GM21529 (cell line): ENCODE measurements around the gene C12orf57.
"Not testable (repeated sequence)": the region's sequence is repeated elsewhere in the genome, so short reads cannot be mapped to it uniquely, and the experiment has no call there.

Source experiments
- ATAC-seq: cut with Tn5 transposase; IDR thresholded peaks from one replicate; pipeline ENCODE4 v1.9.1; 2021; ENCODE audit not compliant: unreplicated experiment

The C12orf57 gene, protein sequence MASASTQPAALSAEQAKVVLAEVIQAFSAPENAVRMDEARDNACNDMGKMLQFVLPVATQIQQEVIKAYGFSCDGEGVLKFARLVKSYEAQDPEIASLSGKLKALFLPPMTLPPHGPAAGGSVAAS

DNA sequence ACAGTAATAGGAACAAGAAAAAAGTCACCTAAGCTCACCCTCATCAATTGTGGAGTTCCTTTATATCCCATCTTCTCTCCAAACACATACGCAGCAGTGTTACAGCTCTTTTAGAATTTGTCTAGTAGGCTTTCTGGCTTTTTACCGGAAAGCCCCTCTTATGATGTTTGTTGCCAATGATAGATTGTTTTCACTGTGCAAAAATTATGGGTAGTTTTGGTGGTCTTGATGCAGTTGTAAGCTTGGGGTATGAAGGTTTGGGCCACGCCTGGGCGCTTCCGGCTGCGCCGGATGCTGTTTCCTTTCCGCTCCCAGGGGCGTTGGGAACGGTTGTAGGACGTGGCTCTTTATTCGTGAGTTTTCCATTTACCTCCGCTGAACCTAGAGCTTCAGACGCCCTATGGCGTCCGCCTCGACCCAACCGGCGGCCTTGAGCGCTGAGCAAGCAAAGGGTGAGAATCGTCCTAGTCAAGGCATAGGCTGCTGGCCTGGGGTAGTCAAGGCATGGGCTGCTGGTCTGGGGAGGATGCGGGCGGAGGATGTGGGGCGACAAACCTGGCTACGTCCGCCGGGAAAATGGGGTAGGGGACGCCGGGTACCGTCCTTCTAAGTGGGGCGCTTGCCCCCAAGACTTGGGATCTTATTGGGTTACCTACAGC lies at the start of gene C12orf57, which contains the start of gene RNU7-1:
Gene C12orf57 (plus strand): TSS at position 301 of the 659 bp plus-strand sequence. CDS start 100 bp downstream, at position 401.
Gene RNU7-1 (plus strand): TSS at position 95 of the 659 bp plus-strand sequence.
- peak; percentile 29 for ATAC-seq

DNA sequence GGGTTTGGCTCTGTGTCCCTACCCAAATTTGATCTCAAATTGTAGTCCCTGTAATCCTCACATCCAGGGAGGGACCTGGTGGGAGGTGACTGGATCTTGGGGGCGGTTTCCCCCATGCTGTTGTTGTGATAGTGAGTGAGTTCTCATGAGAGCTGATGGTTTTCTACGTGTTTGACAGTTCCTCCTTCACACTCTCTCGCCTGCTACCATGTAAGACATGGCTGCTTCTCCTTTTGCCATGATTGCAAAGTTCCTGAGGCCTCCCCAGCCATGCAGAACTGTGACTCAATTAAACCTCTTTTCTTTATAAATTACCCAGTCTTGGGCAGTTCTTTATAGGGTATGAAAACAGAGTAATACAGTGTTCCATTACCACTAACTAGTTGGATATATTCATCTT lies 49.5 kb upstream of the C12orf57 start:
- no peak for ATAC-seq

DNA sequence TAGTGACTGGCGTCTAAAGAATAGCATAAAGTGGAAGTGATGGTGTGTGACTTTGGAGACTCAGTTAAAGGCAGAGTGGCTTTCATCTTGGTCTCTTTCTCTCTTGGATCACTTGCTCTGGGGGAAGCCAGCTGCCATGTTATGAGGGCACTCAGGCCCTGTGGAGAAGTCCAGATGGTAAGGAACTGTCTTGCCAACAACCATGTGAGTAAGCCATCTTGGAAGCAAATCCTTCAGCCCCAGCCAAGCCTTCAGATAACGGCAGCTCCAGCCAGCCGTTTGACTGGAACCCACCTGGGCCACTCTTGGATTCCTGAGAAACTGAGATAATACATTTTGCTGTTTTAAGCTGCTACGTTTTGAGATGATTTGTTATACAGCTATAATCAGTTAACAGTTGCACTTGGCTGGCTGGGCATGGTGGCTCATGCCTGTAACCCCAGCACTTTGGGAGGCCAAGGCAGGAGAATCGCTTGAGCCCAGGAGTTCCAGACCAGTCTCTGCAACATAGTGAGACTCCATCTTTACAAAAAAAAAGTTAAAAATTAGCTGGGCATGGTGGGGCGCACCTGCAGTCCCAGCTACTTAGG lies 46.9 kb upstream of the C12orf57 start:
- ATAC-seq, result no peak

DNA sequence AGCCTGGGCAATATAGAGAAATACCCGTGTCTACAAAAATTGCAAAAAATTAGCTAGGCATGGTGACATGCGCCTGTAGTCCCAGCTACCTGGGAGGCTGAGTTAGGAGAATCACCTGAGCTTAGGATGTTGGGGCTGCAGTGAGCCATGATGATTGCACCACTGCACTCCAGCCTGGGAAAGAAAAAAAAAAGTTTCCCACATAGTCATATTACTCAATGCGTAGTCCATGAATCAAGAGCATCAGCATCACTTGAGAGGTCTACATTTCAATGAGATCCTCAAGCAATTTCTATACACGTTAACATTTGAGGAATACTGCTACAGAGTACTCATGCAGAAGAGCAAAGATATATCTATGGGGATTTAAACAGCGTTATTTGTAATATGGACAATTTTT lies 44.4 kb upstream of the C12orf57 start:
- ATAC-seq, result no peak

DNA sequence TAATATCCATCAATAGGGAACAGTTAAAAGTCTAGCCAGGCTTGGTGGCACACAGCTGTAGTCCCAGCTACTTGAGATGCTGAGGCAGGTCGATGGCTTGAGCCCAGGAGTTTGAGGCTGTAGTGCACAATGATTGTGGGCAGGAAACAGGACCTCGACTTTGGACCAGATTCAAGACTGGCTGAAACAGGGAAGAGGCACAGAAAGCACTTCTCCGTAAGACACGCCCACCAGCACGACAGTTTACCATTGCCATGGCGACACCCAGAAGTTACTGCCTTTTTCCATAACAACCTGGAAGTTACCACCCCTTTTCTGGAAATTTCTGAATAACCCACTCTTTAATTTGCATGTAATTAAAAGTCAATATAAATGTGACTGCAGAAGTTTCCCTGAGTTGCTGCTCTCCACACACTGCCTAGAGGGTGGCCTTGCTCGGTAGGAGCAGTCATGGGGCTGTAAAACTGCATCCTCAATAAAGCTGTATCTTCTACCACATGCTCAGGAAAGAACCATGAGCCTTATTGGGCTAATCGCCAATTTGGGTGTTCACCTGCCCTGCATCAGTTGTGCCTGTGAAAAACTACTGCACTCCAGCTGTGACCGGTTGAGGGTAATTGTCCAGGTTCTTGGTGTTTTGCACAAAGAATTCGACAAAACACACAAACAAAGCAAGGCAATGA lies 43.8 kb upstream of the C12orf57 start:
- no peak for ATAC-seq

DNA sequence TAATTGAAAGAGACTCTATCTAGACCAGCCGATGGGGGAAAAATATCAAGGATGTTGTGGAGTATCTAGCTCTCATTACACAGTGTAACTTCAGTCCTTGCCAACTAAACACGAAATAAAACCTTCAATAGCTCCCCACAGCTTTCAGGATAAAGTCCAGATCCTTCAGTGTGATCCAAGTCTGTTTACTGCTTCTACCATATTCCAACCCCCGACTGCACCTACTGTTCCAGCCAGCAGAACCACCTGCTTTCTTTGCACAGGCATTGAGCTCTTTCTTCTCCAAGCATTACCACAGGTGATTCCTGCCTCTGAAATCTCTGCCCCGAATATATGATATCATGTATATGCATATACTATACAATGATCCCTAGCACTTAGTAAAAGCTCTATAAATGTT lies 41.4 kb upstream of the C12orf57 start:
- no peak for ATAC-seq

DNA sequence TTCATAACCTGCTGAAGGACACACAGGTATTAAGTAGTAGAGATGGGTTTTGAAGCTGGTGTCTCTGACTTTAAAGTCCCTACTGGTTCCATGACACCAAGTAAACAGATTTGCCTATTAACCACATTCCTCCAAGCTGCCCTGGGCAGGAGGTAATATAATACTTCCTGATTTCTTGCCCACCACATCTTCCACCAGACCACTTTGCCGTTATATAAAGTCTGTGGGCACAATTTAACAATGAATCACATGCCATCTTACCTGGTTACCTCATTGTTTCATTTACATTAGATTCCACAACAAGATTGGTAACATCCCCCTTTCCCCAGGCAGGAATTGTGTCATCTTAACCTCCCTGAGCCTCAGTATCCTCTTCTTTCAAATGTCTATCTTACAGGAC lies 40.1 kb upstream of the C12orf57 start:
- ATAC-seq, result no peak

DNA sequence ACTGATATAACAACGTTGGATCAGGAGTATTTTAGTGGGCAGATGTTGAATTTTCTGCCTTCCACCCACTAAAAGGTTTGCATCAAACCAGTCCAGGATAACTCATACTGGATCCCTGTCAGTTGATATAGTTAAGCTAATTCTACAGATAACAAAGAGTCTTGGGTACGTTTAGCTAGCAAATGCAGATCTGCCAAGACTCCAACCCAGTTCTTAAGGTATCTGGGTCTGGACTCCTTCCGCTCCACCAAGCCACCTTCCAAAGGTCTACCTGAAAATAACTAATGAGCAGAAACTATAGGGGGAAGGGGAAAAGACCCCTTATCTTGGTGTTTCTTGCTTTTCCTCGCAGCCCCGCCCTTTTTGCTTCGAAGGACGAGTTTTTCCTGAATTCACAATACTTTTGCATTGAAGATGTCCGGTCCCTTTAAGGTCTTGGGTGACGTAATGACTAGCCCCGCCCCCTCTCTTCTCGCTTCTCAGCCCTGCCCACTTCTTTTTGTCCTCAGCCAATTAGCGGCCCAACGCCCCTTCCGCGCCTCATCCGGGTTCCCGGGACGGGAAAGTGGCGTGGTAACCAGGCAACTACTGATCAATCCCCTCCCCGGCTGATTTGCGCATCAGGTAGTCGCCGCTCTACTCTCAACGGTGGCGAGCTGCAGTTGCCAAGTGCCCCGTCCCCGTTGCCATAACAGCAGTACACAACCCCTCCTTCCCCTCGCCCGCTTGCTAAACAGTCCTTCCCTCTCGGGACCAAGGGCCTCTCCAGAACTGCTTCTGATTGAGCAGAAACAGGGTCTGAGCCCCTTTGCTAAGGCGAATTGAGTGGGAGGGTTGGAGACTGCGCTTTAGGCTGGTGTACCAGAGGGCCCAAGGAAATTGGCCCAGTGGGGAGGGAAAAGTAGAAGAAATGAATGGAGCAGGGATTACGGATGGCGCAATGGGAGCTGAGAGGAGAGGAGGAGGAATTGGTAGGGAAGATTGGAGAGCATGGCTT lies 39.2 kb upstream of the C12orf57 start, which contains the start of gene LRRC23:
Gene LRRC23 (plus strand): TSS at position 543 of the 997 bp plus-strand sequence. CDS start 812 bp downstream, outside the sequence.
- ATAC-seq, result peak; percentile 96

DNA sequence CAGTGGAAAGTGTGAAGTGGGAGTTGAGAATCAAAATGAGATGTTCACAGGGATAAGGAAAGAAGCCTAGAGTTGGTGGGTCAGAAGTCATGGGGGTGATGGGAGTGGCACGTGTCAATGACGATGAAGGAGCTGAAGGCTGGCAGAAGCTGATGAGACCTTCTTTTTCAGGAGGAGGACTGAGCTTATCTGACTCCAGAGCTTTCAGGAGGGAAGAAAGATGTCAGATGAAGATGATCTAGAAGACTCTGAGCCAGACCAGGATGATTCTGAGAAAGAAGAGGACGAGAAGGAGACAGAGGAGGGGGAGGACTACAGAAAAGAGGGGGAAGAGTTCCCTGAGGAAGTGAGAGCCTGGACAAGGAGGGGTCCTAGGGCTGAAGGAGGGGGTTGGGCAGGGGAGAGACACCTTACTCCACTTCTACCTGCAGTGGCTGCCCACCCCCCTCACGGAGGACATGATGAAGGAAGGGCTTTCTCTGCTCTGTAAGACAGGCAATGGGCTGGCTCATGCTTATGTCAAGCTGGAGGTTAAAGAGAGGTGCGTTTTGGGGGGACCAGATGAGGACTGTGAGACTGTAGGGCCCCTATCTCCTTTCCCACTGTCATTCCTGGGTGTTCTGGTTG lies 38.3 kb upstream of the C12orf57 start:
- no peak for ATAC-seq

DNA sequence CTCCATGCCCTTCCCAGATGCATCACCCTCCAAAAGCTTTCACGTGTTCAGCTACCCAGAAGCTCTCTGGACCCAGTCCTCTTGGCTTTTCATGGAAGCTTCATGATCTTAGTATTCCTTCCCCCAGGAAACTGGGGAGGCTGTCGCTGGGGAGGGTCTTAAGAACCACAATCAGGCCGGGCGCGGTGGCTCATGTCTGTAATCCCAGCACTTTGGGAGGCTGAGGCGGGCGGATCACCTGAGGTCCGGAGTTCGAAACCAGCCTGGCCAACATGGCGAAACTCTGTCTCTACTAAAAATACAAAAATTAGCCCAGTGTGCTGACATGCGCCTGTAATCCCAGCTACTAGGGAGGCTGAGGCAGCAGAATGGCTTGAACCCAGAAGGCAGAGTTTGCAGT lies 35.7 kb upstream of the C12orf57 start:
- not testable (repeated sequence) for ATAC-seq

DNA sequence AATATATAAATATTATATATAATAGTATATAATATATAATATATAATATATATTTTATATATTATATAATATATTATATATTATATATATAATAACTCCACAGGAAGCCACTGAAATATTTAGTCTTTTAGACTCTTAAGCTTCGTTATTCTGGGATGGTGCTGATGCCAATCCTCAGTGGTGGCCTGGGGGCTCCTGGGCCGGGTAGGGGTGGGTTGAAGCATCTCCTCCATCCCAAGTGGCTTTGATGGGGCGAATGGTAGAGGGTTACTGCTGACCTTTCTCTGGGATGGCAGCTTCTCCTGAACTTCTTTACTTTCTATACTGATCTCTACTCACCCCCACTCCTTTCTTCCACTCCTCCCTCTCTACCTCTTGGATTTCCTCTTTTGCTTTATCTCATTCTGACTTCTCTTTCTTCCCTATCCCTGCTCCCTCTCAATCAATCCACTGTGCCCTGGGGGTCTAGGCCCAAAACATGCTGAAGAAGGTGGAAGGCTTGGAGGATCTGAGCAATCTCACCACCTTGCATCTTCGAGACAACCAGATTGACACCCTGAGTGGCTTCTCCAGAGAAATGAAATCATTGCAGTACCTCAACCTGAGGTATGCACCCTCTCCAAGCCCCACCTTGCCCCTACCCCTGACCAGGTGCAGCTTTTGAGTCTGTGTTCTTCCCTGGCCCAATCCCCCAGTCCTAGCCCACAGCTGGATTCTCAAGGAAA lies 34.2 kb upstream of the C12orf57 start:
- ATAC-seq, result no peak

DNA sequence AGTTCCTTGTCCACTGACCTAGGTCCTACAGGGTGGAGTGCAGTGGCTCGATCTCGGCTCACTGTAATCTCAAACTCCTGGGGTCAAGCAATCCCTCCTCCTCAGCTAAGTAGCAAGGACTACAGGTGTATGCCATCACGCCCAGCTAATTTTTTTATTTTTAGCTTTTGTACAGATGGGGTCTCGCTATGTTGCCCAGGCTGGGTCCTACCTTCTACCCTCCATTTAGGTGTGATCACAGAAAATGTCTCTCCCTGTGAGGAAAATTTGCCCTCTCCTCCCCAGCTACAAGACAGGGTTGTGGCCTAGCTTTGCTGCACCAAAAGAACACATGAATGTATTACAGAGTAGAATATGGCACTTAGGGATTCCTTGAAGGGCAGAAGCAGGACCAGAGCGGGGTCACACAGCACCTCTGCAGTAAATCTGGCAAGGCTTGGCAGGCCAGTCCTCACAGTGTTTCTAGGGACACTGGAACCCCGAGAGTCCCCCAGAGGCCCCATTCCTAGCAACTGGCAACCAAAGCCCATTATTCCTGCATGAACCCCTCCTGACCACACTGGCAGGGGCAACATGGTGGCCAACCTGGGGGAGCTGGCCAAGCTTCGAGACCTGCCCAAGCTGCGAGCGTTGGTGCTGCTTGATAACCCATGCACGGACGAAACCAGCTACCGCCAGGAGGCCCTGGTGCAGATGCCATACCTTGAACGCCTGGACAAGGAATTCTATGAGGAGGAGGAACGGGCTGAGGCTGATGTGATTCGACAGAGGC lies 31.5 kb upstream of the C12orf57 start:
- no peak for ATAC-seq

DNA sequence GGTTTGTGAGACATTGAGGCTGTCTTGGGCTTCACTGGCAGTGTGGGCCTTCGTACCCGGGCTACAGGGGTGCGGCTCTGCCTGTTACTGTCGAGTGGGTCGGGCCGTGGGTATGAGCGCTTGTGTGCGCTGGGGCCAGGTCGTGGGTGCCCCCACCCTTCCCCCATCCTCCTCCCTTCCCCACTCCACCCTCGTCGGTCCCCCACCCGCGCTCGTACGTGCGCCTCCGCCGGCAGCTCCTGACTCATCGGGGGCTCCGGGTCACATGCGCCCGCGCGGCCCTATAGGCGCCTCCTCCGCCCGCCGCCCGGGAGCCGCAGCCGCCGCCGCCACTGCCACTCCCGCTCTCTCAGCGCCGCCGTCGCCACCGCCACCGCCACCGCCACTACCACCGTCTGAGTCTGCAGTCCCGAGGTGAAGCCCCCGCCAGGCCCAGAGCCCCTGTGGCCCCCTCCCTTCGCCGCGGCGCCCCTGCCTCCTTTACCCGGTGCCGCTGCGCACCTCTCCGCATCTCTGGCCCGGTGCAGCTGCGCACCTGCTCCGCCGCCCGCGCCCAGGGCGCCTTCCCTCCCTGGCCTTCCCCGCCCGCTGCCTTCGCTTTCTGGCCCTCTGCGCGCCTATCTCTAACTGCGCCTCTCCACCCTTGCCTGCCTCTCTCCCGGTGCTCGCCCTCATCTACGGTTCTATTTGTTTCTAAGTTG lies 29.4 kb upstream of the C12orf57 start, which contains the start of gene ENO2:
Gene ENO2 (plus strand): TSS at position 335 of the 701 bp plus-strand sequence. CDS start 1,253 bp downstream, outside the sequence.
- ATAC-seq, result peak; percentile 77

DNA sequence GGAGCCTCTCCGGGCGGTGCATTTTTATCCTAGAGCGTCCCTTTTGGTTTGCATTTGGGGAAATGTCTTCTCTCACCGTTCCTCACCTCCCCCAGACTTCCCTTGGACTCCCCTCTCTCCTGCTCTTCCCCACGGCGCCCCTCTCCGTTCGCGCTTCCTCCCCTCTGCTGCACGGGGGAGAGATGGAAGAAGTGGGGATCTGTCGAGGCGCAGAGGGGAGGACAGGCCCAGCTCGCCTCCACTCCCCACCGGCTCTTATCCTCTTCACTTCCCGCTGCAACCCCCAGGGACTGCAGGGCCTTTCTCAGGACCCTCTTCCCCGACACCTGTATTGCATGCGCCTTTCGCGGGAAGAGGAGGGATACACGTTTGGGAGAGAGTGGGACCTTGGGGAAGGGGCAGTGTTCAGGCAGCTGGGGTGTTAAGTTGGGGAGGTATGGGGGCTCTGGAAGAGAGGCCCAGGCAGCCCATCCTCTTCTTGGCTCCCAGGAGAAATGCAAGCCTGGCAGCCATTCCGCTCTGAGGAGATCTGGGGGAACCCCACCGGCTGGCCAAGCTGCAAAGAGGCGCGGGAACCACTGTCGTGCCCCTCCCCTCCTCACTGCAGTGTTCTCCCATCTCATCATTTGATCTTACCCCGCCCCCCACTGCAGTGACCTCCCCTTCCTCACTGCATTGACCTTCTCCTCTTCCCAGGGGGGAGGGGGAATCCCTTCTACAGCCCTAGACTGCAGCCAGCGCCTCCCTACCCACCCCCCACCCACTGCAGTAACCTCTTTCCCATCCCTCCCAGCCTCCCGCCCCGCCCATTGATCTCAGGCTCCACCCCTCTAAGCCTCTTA lies 28.7 kb upstream of the C12orf57 start:
- ATAC-seq, result no peak

DNA sequence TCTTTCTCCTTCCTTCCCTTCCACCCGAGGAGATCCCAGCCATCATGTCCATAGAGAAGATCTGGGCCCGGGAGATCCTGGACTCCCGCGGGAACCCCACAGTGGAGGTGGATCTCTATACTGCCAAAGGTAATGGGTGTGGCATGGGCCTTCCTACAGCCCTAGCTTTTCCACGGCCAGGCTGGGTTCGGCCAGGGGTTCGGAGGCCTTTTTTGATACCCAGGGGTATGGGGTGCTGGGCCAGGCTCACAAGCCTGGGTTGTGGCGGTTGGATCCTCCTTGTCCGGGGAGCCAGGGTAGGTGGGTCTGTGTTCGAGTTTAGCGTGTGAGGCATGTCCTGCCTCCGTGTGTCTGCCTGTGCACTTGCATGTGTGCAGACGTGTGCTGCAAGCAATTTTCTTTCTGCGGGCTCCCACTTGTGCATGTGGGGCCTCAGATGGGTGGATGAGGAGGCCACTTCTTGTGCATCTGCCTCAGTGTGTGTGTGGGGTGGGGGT lies 28.0 kb upstream of the C12orf57 start:
- no peak for ATAC-seq

DNA sequence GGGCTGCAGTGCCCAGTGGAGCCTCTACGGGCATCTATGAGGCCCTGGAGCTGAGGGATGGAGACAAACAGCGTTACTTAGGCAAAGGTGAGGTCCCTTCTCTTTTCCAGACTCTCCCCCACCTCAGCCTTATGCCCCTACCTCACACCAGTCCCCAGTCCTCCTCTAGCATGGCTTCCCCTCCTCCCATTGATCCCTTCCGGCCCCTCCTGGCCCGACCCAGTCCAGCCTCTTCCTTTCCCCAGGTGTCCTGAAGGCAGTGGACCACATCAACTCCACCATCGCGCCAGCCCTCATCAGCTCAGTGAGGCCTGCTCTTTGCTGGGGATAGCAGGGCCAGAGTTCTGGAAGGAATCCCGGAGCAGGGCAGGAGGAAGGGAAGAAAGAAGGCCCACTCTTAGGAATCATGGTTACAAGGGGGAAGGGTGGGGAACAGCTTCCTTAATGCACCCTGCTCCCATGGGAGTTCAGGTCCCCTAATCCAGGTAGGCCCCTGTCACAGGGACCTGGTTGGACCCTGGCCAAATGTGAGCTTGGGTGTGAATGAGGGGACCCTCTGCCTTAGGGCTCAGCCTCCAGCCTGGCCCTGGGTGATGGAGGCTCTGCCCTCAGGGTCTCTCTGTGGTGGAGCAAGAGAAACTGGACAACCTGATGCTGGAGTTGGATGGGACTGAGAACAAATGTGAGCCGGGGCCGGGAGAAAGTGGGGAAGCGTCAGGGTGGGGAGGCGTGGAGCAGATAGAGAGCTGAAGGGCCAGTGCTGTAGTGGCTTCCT lies 27.2 kb upstream of the C12orf57 start:
- ATAC-seq, result no peak
